PFSK-1 (cell line): ENCODE data around the gene UBQLN4.

Experiments
- FOXP2 ChIP-seq: optimal IDR thresholded peaks from 2 replicates; pipeline ENCODE3; 2011; ENCODE audit warnings: borderline replicate concordance, control low read depth, inconsistent platforms; ENCODE audit not compliant: insufficient read depth; ENCODE audit errors: extremely low read length, extremely low read depth
- POLR2AphosphoS5 ChIP-seq: IDR thresholded peaks from 2 replicates; pipeline ENCODE4 v1.6.1; 2012; ENCODE audit warnings: low read depth, mild to moderate bottlenecking, control low read depth, low read length, moderate library complexity
- SIN3A ChIP-seq: IDR thresholded peaks from 2 replicates; pipeline ENCODE4 v1.6.1; 2012; ENCODE audit warnings: mild to moderate bottlenecking, low read length, moderate library complexity, borderline replicate concordance; ENCODE audit not compliant: insufficient read depth
- TAF1 ChIP-seq: IDR thresholded peaks from 2 replicates; pipeline ENCODE4 v1.6.1; 2012; ENCODE audit warnings: low read length, control low read depth, borderline replicate concordance; ENCODE audit not compliant: insufficient read depth
- TF ChIP-seq, protein P1 (sequence below), 2 experiments: IDR thresholded peaks; 2 replicates each; pipeline versions ENCODE4 v1.6.1 to v1.8.0; 2011 to 2012; ENCODE audit warnings: low read depth in 2 of 2, low read length in 2 of 2, control low read depth in 1 of 2, inconsistent platforms in 1 of 2, mild to moderate bottlenecking in 1 of 2, moderate library complexity in 1 of 2; ENCODE audit not compliant: insufficient read depth in 1 of 2

UBQLN4 gene

DNA sequence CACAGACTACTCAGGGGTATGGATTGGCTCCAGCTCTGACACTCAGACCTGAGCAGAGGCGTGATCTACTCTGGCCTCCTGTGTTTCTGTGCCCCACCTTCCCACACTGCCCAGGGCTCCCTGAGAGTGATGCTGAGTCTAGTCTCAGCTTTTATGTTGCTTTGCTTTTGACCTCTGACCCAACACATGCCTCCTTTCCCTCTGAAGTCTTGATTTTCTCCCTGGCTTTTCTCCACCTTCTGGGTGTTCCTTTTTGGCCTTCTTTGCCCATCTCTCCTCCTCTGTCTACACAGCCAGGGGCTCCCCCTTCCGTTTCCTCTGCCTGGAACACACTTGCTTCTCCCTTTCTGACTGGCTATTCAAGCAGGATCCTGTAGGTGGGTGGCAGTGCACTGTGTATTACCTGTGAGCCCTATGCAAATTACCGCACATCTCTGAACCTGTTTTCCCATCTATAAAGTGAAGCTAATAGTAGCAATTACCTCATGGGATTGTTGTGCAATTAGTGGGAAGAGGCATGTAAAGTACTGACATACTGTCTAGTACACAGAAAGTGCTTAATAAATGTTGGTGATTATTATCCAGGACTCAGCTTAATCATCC, 42.4 kb upstream of the UBQLN4 start:
- TF ChIP-seq FOXP2 (no peak), POLR2AphosphoS5 (no peak), SIN3A (no peak), TAF1 (no peak)
- TF ChIP-seq, protein P1, sequence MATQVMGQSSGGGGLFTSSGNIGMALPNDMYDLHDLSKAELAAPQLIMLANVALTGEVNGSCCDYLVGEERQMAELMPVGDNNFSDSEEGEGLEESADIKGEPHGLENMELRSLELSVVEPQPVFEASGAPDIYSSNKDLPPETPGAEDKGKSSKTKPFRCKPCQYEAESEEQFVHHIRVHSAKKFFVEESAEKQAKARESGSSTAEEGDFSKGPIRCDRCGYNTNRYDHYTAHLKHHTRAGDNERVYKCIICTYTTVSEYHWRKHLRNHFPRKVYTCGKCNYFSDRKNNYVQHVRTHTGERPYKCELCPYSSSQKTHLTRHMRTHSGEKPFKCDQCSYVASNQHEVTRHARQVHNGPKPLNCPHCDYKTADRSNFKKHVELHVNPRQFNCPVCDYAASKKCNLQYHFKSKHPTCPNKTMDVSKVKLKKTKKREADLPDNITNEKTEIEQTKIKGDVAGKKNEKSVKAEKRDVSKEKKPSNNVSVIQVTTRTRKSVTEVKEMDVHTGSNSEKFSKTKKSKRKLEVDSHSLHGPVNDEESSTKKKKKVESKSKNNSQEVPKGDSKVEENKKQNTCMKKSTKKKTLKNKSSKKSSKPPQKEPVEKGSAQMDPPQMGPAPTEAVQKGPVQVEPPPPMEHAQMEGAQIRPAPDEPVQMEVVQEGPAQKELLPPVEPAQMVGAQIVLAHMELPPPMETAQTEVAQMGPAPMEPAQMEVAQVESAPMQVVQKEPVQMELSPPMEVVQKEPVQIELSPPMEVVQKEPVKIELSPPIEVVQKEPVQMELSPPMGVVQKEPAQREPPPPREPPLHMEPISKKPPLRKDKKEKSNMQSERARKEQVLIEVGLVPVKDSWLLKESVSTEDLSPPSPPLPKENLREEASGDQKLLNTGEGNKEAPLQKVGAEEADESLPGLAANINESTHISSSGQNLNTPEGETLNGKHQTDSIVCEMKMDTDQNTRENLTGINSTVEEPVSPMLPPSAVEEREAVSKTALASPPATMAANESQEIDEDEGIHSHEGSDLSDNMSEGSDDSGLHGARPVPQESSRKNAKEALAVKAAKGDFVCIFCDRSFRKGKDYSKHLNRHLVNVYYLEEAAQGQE (IDR thresholded peaks at IDR 0.05; ENCODE audit: insufficient read depth in 1 of 2, low read depth in 2 of 2, low read length in 2 of 2) = no peak

DNA sequence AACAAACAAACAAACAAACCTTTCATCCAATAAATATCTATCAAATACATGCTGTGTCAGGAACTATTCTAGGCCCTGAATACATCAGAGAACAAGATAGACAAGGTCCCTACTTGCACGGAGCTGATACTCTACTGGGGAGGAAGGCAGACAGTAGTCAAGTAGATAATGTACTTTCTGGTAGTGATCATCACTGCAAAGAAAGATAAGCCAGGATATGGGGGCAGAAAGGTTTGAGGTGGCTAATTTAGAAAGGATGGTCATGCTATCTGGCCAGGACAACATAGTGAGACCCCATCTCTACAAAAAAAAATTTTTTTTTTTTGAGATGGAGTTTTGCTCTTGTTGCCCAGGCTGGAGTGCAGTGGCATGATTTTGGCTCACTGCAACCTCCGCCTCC, 38.0 kb upstream of the UBQLN4 start:
- TF ChIP-seq FOXP2 (no peak), SIN3A (no peak), TAF1 (no peak), POLR2AphosphoS5 (no peak)
- TF ChIP-seq, protein P1 (IDR thresholded peaks at IDR 0.05; ENCODE audit: insufficient read depth in 1 of 2, low read depth in 2 of 2, low read length in 2 of 2) = no peak

DNA sequence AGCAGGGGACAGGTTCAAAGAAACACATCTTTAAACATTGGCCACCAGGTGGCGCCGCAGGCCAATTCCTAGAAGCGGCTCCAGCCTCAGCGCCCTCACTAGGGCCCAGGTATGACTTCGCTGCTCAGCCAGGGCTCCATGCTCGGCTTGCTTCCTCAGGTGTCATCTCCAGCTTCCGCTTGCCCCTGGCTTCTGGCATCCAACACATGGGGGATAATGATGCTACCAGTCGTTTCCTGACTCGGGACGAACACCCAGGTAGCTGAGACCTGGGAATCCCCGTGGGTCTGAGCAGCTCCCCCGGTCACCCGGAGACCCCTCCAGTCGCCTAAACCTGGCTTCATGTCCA, 37.2 kb upstream of the UBQLN4 start:
- no peak for TF ChIP-seq FOXP2
- no peak for TF ChIP-seq TAF1
- TF ChIP-seq POLR2AphosphoS5 = no peak
- TF ChIP-seq SIN3A = no peak
- TF ChIP-seq, protein P1 (IDR thresholded peaks at IDR 0.05; ENCODE audit: insufficient read depth in 1 of 2, low read depth in 2 of 2, low read length in 2 of 2) = no peak

GRCh38 chr1:156090138-156090839, 36.7 kb upstream of the UBQLN4 start:
- TF ChIP-seq POLR2AphosphoS5 = no peak
- TF ChIP-seq, protein P1 (IDR thresholded peaks at IDR 0.05; ENCODE audit: insufficient read depth in 1 of 2, low read depth in 2 of 2, low read length in 2 of 2) = no peak

GRCh38 chr1:156089704-156090103, 36.1 kb upstream of the UBQLN4 start:
- TF ChIP-seq, protein P1 (IDR thresholded peaks at IDR 0.05; ENCODE audit: insufficient read depth in 1 of 2, low read depth in 2 of 2, low read length in 2 of 2) = no peak
- TF ChIP-seq SIN3A (no peak), POLR2AphosphoS5 (no peak), TAF1 (no peak)
